ENCODE results near the gene XPNPEP2. TPM values are rescaled to one million over a fixed set of nuclear protein-coding genes. Genes with fewer than 3 reads are reported as not detected.

Gene XPNPEP2
- total RNA-seq, 3 donors from 2014 or later: 0.44 to 12.8 (median 3.9) TPM

DNA sequence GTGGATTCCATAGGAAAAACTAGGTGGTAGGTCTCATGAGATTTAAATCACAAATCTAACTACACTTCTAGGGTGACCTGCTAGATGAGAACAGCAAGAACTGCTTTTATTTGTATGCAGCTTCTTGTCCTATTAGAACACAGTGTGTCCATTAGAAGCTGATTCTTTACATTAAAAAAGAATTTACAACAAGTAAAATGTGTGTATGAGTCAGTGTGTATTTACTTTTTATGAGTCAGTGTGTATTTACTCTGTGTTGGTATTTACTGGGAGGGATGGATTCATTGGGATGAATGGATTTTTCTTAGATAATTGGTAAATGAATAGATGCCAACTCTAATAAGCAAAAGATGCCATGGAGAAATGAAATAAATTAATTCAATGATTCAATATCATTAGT is 40.6 kb upstream of the XPNPEP2 start:
- Histone ChIP-seq H3K4me1 (no peaks in the 10 kb centered on the region), H3K36me3 (no peaks in the 10 kb centered on the region), H3K4me3 (no peak overlapping the region), H3K9me3 (no peaks in the 10 kb centered on the region), H3K27me3 (peaks cover 0 to 48% of the 10 kb centered on the region in 2 donors), H3K27ac (no peak overlapping the region)
- no peak for TF ChIP-seq POLR2A (IDR thresholded peaks at IDR 0.05)
- TF ChIP-seq POLR2AphosphoS5 (IDR thresholded peaks at IDR 0.05): no peak
- TF ChIP-seq, protein P1, sequence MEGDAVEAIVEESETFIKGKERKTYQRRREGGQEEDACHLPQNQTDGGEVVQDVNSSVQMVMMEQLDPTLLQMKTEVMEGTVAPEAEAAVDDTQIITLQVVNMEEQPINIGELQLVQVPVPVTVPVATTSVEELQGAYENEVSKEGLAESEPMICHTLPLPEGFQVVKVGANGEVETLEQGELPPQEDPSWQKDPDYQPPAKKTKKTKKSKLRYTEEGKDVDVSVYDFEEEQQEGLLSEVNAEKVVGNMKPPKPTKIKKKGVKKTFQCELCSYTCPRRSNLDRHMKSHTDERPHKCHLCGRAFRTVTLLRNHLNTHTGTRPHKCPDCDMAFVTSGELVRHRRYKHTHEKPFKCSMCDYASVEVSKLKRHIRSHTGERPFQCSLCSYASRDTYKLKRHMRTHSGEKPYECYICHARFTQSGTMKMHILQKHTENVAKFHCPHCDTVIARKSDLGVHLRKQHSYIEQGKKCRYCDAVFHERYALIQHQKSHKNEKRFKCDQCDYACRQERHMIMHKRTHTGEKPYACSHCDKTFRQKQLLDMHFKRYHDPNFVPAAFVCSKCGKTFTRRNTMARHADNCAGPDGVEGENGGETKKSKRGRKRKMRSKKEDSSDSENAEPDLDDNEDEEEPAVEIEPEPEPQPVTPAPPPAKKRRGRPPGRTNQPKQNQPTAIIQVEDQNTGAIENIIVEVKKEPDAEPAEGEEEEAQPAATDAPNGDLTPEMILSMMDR (IDR thresholded peaks at IDR 0.05): no peak
- intact Hi-C loops (cut with DNase I; ENCODE audit: low total_unique reads): no loop called here
- no peak for DNase-seq (ENCODE audit: low spot score in 2 of 2)

DNA sequence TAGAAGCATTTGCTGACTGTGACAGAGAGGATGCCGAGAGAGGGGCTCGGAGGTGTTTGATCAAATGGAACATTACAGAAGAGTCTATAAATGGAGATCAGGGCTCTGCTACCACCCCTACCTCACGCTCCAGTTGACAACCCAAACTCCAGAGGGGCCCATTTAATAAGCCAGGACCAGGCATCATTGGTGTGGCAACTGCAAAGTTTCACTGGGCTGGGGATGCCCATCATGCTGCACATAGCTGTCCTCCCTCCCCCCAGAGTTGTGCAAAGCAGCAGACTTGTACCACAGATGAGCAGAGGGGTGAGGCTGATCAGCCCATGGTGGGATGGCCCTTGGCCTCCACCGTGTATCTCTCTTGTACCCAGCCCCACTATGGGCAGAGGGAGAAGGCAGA is 38.2 kb upstream of the XPNPEP2 start:
- H3K4me3 ChIP-seq: no peak overlapping the region
- no peak for TF ChIP-seq POLR2AphosphoS5 (IDR thresholded peaks at IDR 0.05)
- TF ChIP-seq POLR2A (IDR thresholded peaks at IDR 0.05): no peak
- TF ChIP-seq, protein P1 (IDR thresholded peaks at IDR 0.05): no peak
- no peaks in the 10 kb centered on the region for H3K4me1 ChIP-seq
- no peak for DNase-seq (ENCODE audit: low spot score in 2 of 2)
- H3K27me3 ChIP-seq: peaks cover 0 to 50% of the 10 kb centered on the region in 2 donors
- no peaks in the 10 kb centered on the region for H3K36me3 ChIP-seq
- no peaks in the 10 kb centered on the region for H3K9me3 ChIP-seq
- intact Hi-C loops (cut with DNase I; ENCODE audit: low total_unique reads): no loop called here
- H3K27ac ChIP-seq: no peak overlapping the region

DNA sequence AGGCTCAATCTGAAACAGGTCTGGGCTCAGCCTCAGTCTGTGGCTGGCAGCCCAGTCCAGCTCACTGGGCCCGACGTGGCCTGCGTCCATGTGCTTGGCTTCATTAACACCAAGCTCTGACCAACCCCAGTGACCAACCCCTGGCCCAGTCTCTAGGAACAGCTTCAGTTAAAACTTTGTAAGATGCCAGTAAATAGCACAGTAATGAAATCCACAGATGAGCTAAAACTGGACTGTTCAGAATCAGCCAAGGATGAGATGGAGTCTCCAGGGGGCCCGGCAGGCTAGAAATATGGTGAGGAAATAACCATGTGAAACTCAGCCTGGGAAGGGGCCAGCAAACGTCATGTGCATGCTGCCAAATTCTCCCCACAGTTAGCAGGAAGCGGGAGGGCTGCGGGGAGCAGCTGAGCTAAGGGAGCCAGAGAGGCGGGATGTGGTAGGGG is 37.1 kb upstream of the XPNPEP2 start:
- TF ChIP-seq POLR2AphosphoS5 (IDR thresholded peaks at IDR 0.05): peak in 2 of 3 donors; percentile 31 to 62
- TF ChIP-seq, protein P1 (IDR thresholded peaks at IDR 0.05): no peak
- Histone ChIP-seq H3K27me3 (peaks cover 0 to 46% of the 10 kb centered on the region in 2 donors), H3K36me3 (no peaks in the 10 kb centered on the region), H3K4me3 (no peak overlapping the region), H3K4me1 (no peaks in the 10 kb centered on the region), H3K9me3 (no peaks in the 10 kb centered on the region), H3K27ac (peak overlapping the region in 1 of 2 donors; percentile 63)
- intact Hi-C loops (cut with DNase I; ENCODE audit: low total_unique reads): no loop called here
- peak in 1 of 2 donors; percentile 23 for DNase-seq (ENCODE audit: low spot score in 2 of 2)

DNA sequence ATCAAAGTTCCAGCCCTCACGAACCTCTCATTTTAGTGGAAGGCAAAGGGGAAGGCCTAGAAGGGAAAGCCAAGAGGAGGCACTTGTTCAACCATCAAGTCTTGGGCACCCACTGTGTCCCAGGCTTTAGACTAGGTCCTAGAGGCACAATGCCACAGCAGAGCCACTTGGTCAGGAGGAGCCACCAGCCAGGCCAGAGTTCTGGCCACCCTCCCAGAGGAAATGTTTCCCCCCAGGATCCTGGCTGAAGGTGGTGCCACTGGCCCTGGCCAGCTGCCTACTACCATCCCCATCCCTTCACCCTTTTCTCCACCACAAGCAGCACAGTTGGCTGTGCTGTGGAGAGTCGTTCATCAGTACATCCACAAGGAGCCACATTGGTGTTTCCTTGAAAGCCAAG is 34.3 kb upstream of the XPNPEP2 start:
- H3K9me3 ChIP-seq: peaks cover 0 to 12% of the 10 kb centered on the region in 2 donors
- no peak overlapping the region for H3K27ac ChIP-seq
- peaks cover 0 to 36% of the 10 kb centered on the region in 2 donors for H3K27me3 ChIP-seq
- H3K4me1 ChIP-seq: no peaks in the 10 kb centered on the region
- H3K36me3 ChIP-seq: no peaks in the 10 kb centered on the region
- H3K4me3 ChIP-seq: no peak overlapping the region
- TF ChIP-seq POLR2AphosphoS5 (IDR thresholded peaks at IDR 0.05): no peak
- TF ChIP-seq, protein P1 (IDR thresholded peaks at IDR 0.05): no peak
- TF ChIP-seq POLR2A (IDR thresholded peaks at IDR 0.05): no peak
- intact Hi-C loops (cut with DNase I; ENCODE audit: low total_unique reads): no loop called here
- DNase-seq (ENCODE audit: low spot score in 2 of 2): no peak

DNA sequence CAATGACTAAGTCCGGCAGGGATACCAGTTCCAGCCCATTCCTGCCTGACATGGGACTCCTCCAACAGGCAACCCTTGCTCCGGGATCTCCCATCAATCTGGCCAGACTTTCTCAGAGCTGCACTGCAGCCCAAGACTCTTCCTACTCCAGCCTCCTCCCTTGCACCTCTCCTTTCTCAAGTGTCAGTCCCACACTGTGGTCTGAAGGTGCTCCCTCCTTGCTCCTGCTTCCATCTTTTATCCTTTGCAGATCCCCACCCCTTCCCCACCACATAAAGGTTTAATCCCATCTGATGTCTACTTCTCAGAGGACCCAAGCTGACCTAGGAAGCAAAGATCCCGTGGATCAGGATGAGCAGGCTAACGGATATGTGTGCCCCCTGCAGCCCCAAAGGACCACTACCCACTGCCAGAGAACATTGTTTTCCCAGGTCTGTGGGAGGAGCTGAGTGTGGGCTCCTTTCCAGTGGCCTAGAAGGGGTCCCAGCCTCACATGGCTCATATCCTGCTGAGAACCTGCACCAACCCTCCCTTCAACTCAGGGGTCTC is 33.3 kb upstream of the XPNPEP2 start:
- TF ChIP-seq POLR2AphosphoS5 (IDR thresholded peaks at IDR 0.05): no peak
- TF ChIP-seq, protein P1 (IDR thresholded peaks at IDR 0.05): no peak
- TF ChIP-seq POLR2A (IDR thresholded peaks at IDR 0.05): no peak
- intact Hi-C loops (cut with DNase I; ENCODE audit: low total_unique reads): no loop called here
- peaks cover 0 to 39% of the 10 kb centered on the region in 2 donors for H3K27me3 ChIP-seq
- no peaks in the 10 kb centered on the region for H3K36me3 ChIP-seq
- H3K4me3 ChIP-seq: no peak overlapping the region
- H3K4me1 ChIP-seq: no peaks in the 10 kb centered on the region
- peaks cover 0 to 12% of the 10 kb centered on the region in 2 donors for H3K9me3 ChIP-seq
- DNase-seq (ENCODE audit: low spot score in 2 of 2): no peak
- no peak overlapping the region for H3K27ac ChIP-seq

All from breast epithelium (tissue), 4 donors.